ENCODE measurements around the gene SCN8A.

Gene SCN8A

GRCh38 chr12:51837286-51837685, 246.3 kb downstream of the SCN8A start:
- no peak for DNase-seq

GRCh38 chr12:51838036-51838435, 247.0 kb downstream of the SCN8A start:
- DNase-seq, result peak; percentile 11

GRCh38 chr12:51838762-51839161, 247.7 kb downstream of the SCN8A start:
- DNase-seq, result no peak

- DNase-seq, result no peak
Observed at GRCh38 chr12:51839310-51839947, 248.4 kb downstream of the SCN8A start.

- no peak for DNase-seq
Observed at GRCh38 chr12:51840966-51841365, 249.9 kb downstream of the SCN8A start.

GRCh38 chr12:51841727-51842126, 250.7 kb downstream of the SCN8A start:
- DNase-seq, result no peak

- DNase-seq, result no peak
Observed at GRCh38 chr12:51844854-51845253, 253.8 kb downstream of the SCN8A start.

GRCh38 chr12:51845482-51845881, 254.4 kb downstream of the SCN8A start:
- no peak for DNase-seq

- DNase-seq, result no peak
Observed at GRCh38 chr12:51846271-51846691, 255.2 kb downstream of the SCN8A start.

GRCh38 chr12:51846911-51847642, 256.0 kb downstream of the SCN8A start:
- DNase-seq, result peak; percentile 61

GRCh38 chr12:51847643-51848325, 256.8 kb downstream of the SCN8A start:
- DNase-seq, result peak; percentile 45

- peak; percentile 24 for DNase-seq
Observed at GRCh38 chr12:51848326-51848727, 257.3 kb downstream of the SCN8A start, which contains the start of gene FIGNL2. Gene FIGNL2, minus strand, starts transcription at chr12:51848718. Its CDS starts 26,305 bp downstream, at chr12:51822413.

- DNase-seq, result peak; percentile 48
Observed at GRCh38 chr12:51848841-51849735, 258.1 kb downstream of the SCN8A start.

GRCh38 chr12:51850081-51850964, 259.3 kb downstream of the SCN8A start:
- DNase-seq, result peak; percentile 23

- no peak for DNase-seq
Observed at GRCh38 chr12:51850965-51851299, 259.9 kb downstream of the SCN8A start.

- no peak for DNase-seq
Observed at GRCh38 chr12:51851413-51852124, 260.5 kb downstream of the SCN8A start.

GRCh38 chr12:51852404-51853137, 261.5 kb downstream of the SCN8A start:
- DNase-seq, result no peak

GRCh38 chr12:51855586-51856428, 264.8 kb downstream of the SCN8A start:
- DNase-seq, result no peak

GRCh38 chr12:51860986-51861385, 270.0 kb downstream of the SCN8A start:
- no peak for DNase-seq
